Endothelial cell of coronary artery (primary cell): ENCODE measurements around the gene C16orf78. TPM values are rescaled to one million over a fixed set of nuclear protein-coding genes. Genes with fewer than 3 reads are reported as not detected.

Source experiments
- total RNA-seq: library from RNA; depleted of rRNA; stranded (reverse); fragments of >200 nt; gene quantifications from 2 replicates; pipeline ENCODE4 v1.2.3, GENCODE V29; 2014

The C16orf78 gene, protein sequence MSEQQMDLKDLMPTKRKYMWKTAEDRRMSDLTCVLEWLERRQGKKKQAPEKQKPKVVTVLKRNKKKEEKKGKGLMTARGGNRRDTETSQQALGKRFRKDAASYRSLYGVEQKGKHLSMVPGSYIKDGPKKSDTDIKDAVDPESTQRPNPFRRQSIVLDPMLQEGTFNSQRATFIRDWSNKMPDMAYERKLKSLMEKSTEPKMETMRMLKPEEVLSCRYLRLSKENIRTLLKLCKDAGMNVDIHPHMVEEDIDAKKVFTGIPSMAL
- not detected in 2 replicates for total RNA-seq

DNA sequence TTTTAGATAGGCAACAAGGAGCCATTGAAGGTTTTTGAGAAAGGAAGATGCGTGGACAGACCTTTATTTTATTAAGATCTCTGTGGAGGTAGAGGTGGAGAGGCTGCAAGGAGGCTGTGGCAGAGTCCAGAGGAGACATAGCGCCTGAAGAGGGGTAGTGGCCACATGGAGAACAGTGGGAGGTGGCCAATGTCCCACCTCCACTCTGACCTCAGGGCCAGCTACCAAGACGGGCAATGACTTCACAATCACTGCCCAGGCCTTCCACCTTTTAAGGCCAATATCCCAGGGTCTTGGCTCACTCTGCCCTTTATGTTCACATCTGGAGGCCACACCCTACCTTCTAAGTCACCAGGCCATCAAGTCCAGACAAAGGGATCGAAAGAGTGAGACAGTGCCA is at the start of gene C16orf78:
C16orf78 (plus strand) TSS at position 301 of the 400 bp plus-strand sequence. CDS start 136 bp downstream, outside the sequence.

Other genes with a start within 250 kb of the C16orf78 start
- not detected in 2 replicates for gene CBLN1, start 92.0 kb upstream of the C16orf78 start, total RNA-seq